Epithelial cell of esophagus (primary cell): Measurements from ENCODE around the gene EPB41L1.
A peak's percentile ranks its signal among the peaks of the same experiment; 100 is the strongest.

Experiments
- DNase-seq: peaks from one replicate; pipeline ENCODE4 v3.0.0; 2010; ENCODE audit warnings: low read depth
- H3K4me3 ChIP-seq: 2 replicates; pipeline ENCODE4 v1.5.1; 2011; ENCODE audit warnings: mild to moderate bottlenecking, low read length, control low read depth
- TF ChIP-seq, protein P1 (sequence below): IDR thresholded peaks from 2 replicates; pipeline ENCODE4 v1.5.1; 2011; ENCODE audit warnings: low read depth, mild to moderate bottlenecking, low read length, control low read depth, inconsistent platforms; ENCODE audit not compliant: insufficient read depth; ENCODE audit errors: missing control alignments

EPB41L1 gene

GRCh38 chr20:36125097-36125496, 29.4 kb upstream of the EPB41L1 start:
- TF ChIP-seq, protein P1, sequence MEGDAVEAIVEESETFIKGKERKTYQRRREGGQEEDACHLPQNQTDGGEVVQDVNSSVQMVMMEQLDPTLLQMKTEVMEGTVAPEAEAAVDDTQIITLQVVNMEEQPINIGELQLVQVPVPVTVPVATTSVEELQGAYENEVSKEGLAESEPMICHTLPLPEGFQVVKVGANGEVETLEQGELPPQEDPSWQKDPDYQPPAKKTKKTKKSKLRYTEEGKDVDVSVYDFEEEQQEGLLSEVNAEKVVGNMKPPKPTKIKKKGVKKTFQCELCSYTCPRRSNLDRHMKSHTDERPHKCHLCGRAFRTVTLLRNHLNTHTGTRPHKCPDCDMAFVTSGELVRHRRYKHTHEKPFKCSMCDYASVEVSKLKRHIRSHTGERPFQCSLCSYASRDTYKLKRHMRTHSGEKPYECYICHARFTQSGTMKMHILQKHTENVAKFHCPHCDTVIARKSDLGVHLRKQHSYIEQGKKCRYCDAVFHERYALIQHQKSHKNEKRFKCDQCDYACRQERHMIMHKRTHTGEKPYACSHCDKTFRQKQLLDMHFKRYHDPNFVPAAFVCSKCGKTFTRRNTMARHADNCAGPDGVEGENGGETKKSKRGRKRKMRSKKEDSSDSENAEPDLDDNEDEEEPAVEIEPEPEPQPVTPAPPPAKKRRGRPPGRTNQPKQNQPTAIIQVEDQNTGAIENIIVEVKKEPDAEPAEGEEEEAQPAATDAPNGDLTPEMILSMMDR = no peak
- H3K4me3 ChIP-seq = no peak overlapping the region
- DNase-seq = no peak

- no peak for DNase-seq
- no peak overlapping the region for H3K4me3 ChIP-seq
- TF ChIP-seq, protein P1 = no peak
These were observed 27.6 kb upstream of the EPB41L1 start for GRCh38 chr20:36126836-36127527.

GRCh38 chr20:36128463-36129159, 25.9 kb upstream of the EPB41L1 start:
- TF ChIP-seq, protein P1 = no peak
- peak; percentile 25 for DNase-seq
- H3K4me3 ChIP-seq = no peak overlapping the region

GRCh38 chr20:36129160-36129543, 25.4 kb upstream of the EPB41L1 start:
- DNase-seq = no peak
- no peak overlapping the region for H3K4me3 ChIP-seq
- TF ChIP-seq, protein P1 = no peak

- TF ChIP-seq, protein P1 = no peak
- H3K4me3 ChIP-seq = no peak overlapping the region
- no peak for DNase-seq
These were observed 24.1 kb upstream of the EPB41L1 start for GRCh38 chr20:36130390-36130789.

DNA sequence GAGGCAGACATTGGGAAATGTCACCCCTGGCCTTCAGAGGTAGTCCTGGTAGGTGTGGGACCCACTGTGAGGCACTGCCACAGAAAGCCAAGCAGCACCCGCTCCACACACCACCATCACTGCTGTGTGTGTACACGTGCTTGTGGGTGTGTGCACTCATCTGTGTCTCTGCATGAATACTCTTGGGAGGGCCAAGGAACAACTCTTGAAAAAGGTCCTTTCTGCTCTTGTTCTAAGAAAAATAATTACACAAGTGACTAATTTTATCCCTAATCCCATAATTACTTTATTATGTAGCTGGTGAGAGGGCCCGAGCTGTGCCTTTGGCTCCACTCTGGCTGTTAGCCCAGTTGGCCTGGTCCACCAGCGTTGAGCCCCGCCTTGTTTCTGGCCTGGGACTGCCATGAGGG, 21.7 kb upstream of the EPB41L1 start:
- TF ChIP-seq, protein P1 = no peak

More for the DNA sequence above, 21.7 kb upstream of the EPB41L1 start:
- DNase-seq = no peak
- no peak overlapping the region for H3K4me3 ChIP-seq
